HFFc6 (cell line): ENCODE results near the gene ATOX1. TPM values are rescaled to one million over a fixed set of nuclear protein-coding genes. Genes with fewer than 3 reads are reported as not detected.

ENCODE experiments used
- DNase-seq: peaks from one replicate; pipeline ENCODE4 v3.0.0-alpha.2; 2018
- H3K27ac Mint-ChIP-seq: 2 replicates; pipeline ENCODE4 v1.8.0; 2020; ENCODE audit warnings: mild to moderate bottlenecking, mixed read lengths
- H3K27me3 Mint-ChIP-seq: 2 replicates; pipeline ENCODE4 v1.8.0; 2021; ENCODE audit warnings: mild to moderate bottlenecking, moderate library complexity, mixed read lengths; ENCODE audit not compliant: insufficient read depth
- H3K36me3 Mint-ChIP-seq: 2 replicates; pipeline ENCODE4 v1.8.0; 2021; ENCODE audit warnings: low read depth, mixed read lengths
- H3K4me1 Mint-ChIP-seq: 2 replicates; pipeline ENCODE4 v1.8.0; 2020; ENCODE audit warnings: low read depth, mixed read lengths
- H3K4me3 Mint-ChIP-seq: 2 replicates; pipeline ENCODE4 v1.8.0; 2020; ENCODE audit warnings: mild to moderate bottlenecking, moderate library complexity, mixed read lengths
- H3K9me3 Mint-ChIP-seq: 2 replicates; pipeline ENCODE4 v1.8.0; 2020; ENCODE audit warnings: mild to moderate bottlenecking, mixed read lengths
- total RNA-seq, 6 experiments: library from RNA; stranded (reverse); fragmentation: NEBNext Ultra II Directional; extraction: Animal tissue kit (Norgen Biotek cat#: 25700); gene quantifications; 2 replicates in 1 of 6; 3 replicates in 5 of 6; pipeline ENCODE4 v1.2.3, GENCODE V29; 2021
- TF ChIP-seq, protein P1 (sequence below): fragments of 200-600 bp; sonication (generic); IDR thresholded peaks from 2 replicates; pipeline ENCODE4 v1.5.0; 2021; ENCODE audit warnings: antibody characterized with exemption, mild to moderate bottlenecking

Gene ATOX1
- total RNA-seq, 6 experiments from 2014 or later, result 148 to 185 (median 155) TPM

DNA sequence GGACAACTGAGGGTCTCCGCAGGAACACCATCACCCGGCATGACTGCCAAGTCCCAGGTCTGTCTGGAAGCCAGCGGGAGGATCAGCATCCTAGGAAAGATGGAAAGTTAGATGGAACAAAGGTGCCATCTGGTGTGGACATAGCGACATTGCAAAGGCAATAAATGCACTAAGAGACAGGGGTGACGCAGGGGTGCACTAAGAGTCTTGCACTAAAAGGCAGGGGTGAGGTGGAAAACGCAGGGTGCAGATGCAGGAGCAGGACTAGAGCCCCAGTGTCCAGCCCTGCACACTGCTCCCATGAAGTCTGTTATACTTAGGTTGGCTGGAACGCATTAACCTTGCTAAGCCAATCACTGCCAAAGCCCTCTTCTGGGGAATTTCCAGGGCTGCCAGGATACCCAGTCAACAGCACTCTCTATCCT lies 15.5 kb downstream of the ATOX1 start:
- Mint-ChIP-seq H3K9me3 (no peaks in the 10 kb centered on the region), H3K27ac (peak overlapping the region; percentile 95), H3K27me3 (no peaks in the 10 kb centered on the region; the same call in 1 of the 2 replicates), H3K4me1 (peaks cover 86% of the 10 kb centered on the region), H3K36me3 (peaks cover 13% of the 10 kb centered on the region), H3K4me3 (peak overlapping the region; percentile 41)
- TF ChIP-seq, protein P1, sequence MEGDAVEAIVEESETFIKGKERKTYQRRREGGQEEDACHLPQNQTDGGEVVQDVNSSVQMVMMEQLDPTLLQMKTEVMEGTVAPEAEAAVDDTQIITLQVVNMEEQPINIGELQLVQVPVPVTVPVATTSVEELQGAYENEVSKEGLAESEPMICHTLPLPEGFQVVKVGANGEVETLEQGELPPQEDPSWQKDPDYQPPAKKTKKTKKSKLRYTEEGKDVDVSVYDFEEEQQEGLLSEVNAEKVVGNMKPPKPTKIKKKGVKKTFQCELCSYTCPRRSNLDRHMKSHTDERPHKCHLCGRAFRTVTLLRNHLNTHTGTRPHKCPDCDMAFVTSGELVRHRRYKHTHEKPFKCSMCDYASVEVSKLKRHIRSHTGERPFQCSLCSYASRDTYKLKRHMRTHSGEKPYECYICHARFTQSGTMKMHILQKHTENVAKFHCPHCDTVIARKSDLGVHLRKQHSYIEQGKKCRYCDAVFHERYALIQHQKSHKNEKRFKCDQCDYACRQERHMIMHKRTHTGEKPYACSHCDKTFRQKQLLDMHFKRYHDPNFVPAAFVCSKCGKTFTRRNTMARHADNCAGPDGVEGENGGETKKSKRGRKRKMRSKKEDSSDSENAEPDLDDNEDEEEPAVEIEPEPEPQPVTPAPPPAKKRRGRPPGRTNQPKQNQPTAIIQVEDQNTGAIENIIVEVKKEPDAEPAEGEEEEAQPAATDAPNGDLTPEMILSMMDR, result peak; percentile 84
- DNase-seq, result peak; percentile 71

DNA sequence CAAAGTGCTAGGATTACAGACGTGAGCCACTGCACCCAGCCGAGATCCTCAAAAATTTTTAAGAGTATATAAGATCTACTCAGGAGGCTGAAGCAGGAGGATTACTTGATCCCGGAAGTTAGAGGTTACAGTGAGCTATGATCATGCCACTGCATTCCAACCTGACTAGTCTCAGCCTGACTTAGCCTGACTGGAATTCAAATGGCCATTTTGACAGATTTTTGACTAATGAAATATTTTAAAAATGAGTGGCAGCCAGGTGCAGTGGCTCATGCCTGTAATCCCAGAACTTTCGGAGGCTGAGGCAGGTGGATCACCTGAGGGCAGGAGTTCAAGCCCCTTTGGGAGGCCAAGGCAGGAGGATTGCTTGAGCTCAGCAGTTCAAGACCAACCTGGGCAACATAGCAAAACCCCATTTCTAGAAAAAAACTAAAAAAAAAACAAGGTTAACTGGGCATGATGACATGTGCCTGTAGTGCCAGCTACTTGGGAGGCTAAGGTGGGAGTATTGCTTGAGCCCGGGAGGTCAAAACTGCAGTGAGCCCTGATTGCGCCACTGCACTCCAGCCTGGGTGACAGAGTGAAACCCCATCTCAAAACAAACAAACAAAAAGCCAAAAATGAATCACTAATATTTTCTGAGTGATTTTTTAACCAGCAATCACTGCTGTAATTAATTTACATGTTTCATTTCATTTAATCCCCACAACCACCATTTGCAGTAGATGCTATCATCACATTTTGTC lies 16.6 kb downstream of the ATOX1 start:
- Mint-ChIP-seq H3K36me3 (peaks cover 13% of the 10 kb centered on the region), H3K4me3 (peak overlapping the region; percentile 80), H3K4me1 (peaks cover 96% of the 10 kb centered on the region), H3K27ac (peak overlapping the region; percentile 95), H3K9me3 (no peaks in the 10 kb centered on the region), H3K27me3 (no peaks in the 10 kb centered on the region; the same call in 1 of the 2 replicates)
- DNase-seq, result peak; percentile 77
- TF ChIP-seq, protein P1, result no peak

DNA sequence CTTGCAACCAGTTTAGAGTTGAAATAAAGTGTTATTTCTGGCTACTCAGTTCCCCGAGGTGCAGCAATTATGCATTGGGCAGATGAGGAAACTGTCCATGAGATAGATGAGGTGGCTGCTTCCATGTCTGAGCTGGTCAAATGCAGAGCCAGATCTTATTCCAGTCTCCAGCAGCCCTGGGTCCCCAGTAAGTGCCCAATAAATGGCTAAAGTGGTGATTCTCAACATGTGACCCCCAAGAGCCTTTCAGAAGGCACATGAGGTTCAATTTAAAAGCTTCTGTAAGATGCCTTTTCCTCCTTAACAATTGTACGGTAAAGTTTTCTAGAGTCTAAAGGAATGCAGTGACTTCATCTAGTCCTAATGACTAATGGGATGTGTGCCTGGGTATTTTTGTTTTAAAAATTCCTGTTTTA lies 17.5 kb downstream of the ATOX1 start:
- Mint-ChIP-seq H3K27me3 (no peaks in the 10 kb centered on the region; the same call in 1 of the 2 replicates), H3K4me3 (peak overlapping the region; percentile 80), H3K4me1 (peaks cover 94% of the 10 kb centered on the region), H3K27ac (peak overlapping the region; percentile 95), H3K9me3 (no peaks in the 10 kb centered on the region), H3K36me3 (peaks cover 13% of the 10 kb centered on the region)
- TF ChIP-seq, protein P1, result peak; percentile 52
- DNase-seq, result peak; percentile 78

DNA sequence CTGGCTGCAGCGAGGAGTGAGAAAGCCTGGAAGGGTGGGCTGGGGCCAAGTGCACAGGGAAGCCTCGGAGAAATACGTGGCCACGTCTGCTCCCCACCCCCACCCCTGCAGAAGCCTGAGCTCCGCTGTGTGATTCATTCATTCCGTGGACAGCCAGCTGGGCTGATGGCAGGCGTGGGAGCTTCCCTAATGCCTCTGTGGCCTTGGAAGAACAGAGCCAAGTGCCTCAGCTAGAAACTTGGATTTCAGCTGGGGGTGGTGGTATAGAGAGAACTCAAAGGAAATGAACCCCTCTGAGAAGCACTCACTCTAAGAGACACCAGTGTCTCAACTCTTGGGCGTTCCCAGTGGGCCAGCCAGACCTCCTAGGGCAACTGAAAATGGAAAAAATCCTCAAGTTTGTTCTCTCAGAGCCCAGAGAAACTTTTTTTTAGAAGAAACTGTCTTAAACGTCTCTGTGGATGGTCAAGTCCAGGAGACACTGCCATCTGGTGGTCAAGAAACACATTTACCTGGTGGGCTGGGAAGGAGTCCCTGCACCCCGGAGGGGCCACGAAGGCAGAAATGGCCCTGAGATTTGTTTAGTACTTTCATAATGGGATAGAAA lies 18.0 kb downstream of the ATOX1 start:
- Mint-ChIP-seq H3K4me3 (peak overlapping the region; percentile 80), H3K27ac (peak overlapping the region; percentile 95)

DNA sequence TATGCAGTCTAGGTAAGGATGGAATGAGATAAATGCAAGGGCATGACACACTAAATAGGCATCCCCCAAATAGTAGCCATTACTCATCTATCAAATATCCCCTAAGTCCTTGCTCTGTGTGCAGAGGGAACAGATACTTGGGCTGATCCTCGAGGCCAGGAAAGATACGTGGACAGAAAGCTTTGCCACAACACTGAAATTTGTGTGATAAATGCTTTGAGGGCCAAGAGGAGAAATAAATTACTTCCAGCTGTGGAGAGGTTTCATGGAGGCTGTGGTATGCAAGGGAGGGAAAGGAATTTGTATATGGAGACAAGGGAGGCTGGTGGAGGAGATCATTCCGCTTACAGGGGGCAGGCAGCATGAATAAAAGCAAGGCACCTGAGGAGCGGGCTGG lies 18.5 kb downstream of the ATOX1 start:
- H3K4me1 Mint-ChIP-seq, result peaks cover 84% of the 10 kb centered on the region
- peak overlapping the region; percentile 80 for H3K4me3 Mint-ChIP-seq

More for the DNA sequence above, 18.0 kb downstream of the ATOX1 start:
- no peaks in the 10 kb centered on the region; the same call in 1 of the 2 replicates for H3K27me3 Mint-ChIP-seq
- peaks cover 13% of the 10 kb centered on the region for H3K36me3 Mint-ChIP-seq
- H3K9me3 Mint-ChIP-seq, result no peaks in the 10 kb centered on the region
- DNase-seq, result peak; percentile 83
- TF ChIP-seq, protein P1, result peak; percentile 98
- peaks cover 89% of the 10 kb centered on the region for H3K4me1 Mint-ChIP-seq

More for the DNA sequence above, 18.5 kb downstream of the ATOX1 start:
- Mint-ChIP-seq H3K9me3 (no peaks in the 10 kb centered on the region), H3K36me3 (peaks cover 13% of the 10 kb centered on the region), H3K27ac (peak overlapping the region; percentile 95), H3K27me3 (no peaks in the 10 kb centered on the region; the same call in 1 of the 2 replicates)
- DNase-seq, result peak; percentile 93
- TF ChIP-seq, protein P1, result no peak
